NOMO-1 treated with DMSO at 0.1 percent for 48 hours (cell line): ENCODE results near the gene OR2C1.
A peak's percentile ranks its signal among the peaks of the same experiment; 100 is the strongest.

Experiments used
- DNase-seq: peaks from one replicate; lab custom pipeline; 2025; ENCODE audit not compliant: unreplicated experiment; lab: John Stamatoyannopoulos, UW

OR2C1 gene

GRCh38 chr16:3389663-3390338, 34.1 kb downstream of the OR2C1 start:
- no peak for DNase-seq

- DNase-seq: no peak
Measured at GRCh38 chr16:3400446-3400778, 44.7 kb downstream of the OR2C1 start.

GRCh38 chr16:3400779-3401688, 45.3 kb downstream of the OR2C1 start, which contains the start of the genes ZNF174 and ZSCAN32:
ZNF174 (plus strand) TSS chr16:3401215; CDS start chr16:3402005, 790 bp downstream.
ZSCAN32 (minus strand) TSS chr16:3401004; CDS start chr16:3397557, 3,447 bp downstream.
- DNase-seq: peak; percentile 99

GRCh38 chr16:3401719-3402397, 46.2 kb downstream of the OR2C1 start:
- no peak for DNase-seq
